ENCODE results near the gene ARID1B.

- TF ChIP-seq POLR2AphosphoS5 (IDR thresholded peaks at IDR 0.05; ENCODE audit: low read depth, low read length) (no peak), SIN3A (IDR thresholded peaks at IDR 0.05; ENCODE audit: borderline replicate concordance, insufficient read depth, low read length) (no peak), TAF1 (IDR thresholded peaks at IDR 0.05; ENCODE audit: borderline replicate concordance, insufficient read depth, low read length) (no peak), FOXP2 (optimal IDR thresholded peaks at IDR 0.05; ENCODE audit: borderline replicate concordance, extremely low read depth, extremely low read length, insufficient read depth) (no peak)
- TF ChIP-seq, protein P1, sequence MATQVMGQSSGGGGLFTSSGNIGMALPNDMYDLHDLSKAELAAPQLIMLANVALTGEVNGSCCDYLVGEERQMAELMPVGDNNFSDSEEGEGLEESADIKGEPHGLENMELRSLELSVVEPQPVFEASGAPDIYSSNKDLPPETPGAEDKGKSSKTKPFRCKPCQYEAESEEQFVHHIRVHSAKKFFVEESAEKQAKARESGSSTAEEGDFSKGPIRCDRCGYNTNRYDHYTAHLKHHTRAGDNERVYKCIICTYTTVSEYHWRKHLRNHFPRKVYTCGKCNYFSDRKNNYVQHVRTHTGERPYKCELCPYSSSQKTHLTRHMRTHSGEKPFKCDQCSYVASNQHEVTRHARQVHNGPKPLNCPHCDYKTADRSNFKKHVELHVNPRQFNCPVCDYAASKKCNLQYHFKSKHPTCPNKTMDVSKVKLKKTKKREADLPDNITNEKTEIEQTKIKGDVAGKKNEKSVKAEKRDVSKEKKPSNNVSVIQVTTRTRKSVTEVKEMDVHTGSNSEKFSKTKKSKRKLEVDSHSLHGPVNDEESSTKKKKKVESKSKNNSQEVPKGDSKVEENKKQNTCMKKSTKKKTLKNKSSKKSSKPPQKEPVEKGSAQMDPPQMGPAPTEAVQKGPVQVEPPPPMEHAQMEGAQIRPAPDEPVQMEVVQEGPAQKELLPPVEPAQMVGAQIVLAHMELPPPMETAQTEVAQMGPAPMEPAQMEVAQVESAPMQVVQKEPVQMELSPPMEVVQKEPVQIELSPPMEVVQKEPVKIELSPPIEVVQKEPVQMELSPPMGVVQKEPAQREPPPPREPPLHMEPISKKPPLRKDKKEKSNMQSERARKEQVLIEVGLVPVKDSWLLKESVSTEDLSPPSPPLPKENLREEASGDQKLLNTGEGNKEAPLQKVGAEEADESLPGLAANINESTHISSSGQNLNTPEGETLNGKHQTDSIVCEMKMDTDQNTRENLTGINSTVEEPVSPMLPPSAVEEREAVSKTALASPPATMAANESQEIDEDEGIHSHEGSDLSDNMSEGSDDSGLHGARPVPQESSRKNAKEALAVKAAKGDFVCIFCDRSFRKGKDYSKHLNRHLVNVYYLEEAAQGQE (IDR thresholded peaks at IDR 0.05; ENCODE audit: insufficient read depth in 1 of 2, low read depth in 2 of 2, low read length in 2 of 2), result no peak
Observed at GRCh38 chr6:157080986-157081391, 303.8 kb downstream of the ARID1B start.
